Endothelial cell of umbilical vein (primary cell): ENCODE data around the gene FAM163A. TPM values are rescaled to one million over a fixed set of nuclear protein-coding genes. Genes with fewer than 3 reads are reported as not detected.

Experiments used
- BruUV-seq: library from RNA; stranded (reverse); fragments of 400-500 nt; replicated peaks from 2 replicates; lab custom pipeline; 2021; lab: Mats Ljungman, UMichigan
- CTCF ChIA-PET: fragments of 300-600, 350-600 bp; sonication (Branson Sonifier 250); formaldehyde crosslinking; loops from one replicate; lab custom pipeline; 2021; ENCODE audit warnings: antibody characterized with exemption, inconsistent platforms; lab: Charles Lee
- POLR2A ChIA-PET: fragments of 300-600, 350-600 bp; sonication (Branson Sonifier 250); formaldehyde crosslinking; loops from one replicate; lab custom pipeline; 2021; ENCODE audit warnings: antibody characterized with exemption, inconsistent platforms; lab: Charles Lee
- DNase-seq: peaks from one replicate; pipeline ENCODE4 v3.0.0-alpha.2; 2011; ENCODE audit warnings: low read depth, low spot score
- FAIRE-seq: peaks from 2 replicates; lab custom pipeline; 2011; peaks lifted over from hg19 to GRCh38; lab: Jason Lieb, UNC
- H2AFZ ChIP-seq: 2 replicates; pipeline ENCODE4 v1.6.0; 2012; ENCODE audit warnings: low read depth, low read length, control low read depth, inconsistent platforms
- H3K27ac ChIP-seq: 2 replicates; pipeline ENCODE4 v1.5.1; 2011; ENCODE audit warnings: low read depth, mild to moderate bottlenecking, control low read depth, low read length, moderate library complexity; ENCODE audit not compliant: insufficient read depth
- H3K27me3 ChIP-seq, 2 experiments: 2 replicates each; pipeline versions ENCODE4 v1.6.0 to v1.6.1; 2011; ENCODE audit warnings: low read length in 2 of 2, mixed read lengths in 1 of 2; ENCODE audit not compliant: control insufficient read depth in 2 of 2, insufficient read depth in 2 of 2
- H3K36me3 ChIP-seq, 2 experiments: 2 replicates in 1 of 2; 3 replicates in 1 of 2; pipeline ENCODE4 v1.5.1; 2011; ENCODE audit warnings: low read length in 2 of 2, mild to moderate bottlenecking in 1 of 2, moderate library complexity in 1 of 2; ENCODE audit not compliant: control insufficient read depth in 2 of 2, insufficient read depth in 2 of 2; ENCODE audit errors: extremely low read depth in 1 of 2
- H3K4me1 ChIP-seq: 3 replicates; pipeline ENCODE4 v1.5.1; 2011; ENCODE audit warnings: mild to moderate bottlenecking, low read length; ENCODE audit not compliant: control insufficient read depth, insufficient read depth; ENCODE audit errors: extremely low read depth
- H3K4me2 ChIP-seq: 2 replicates; pipeline ENCODE4 v1.6.1; 2011; ENCODE audit warnings: low read length, control low read depth, mixed read lengths; ENCODE audit not compliant: insufficient read depth
- H3K4me3 ChIP-seq, 3 experiments: fragments of 200-600 bp in 1 of 3; sonication (generic), shearing (Covaris generic) in 1 of 3; replicated peaks in 1 of 3; 2 replicates each; pipeline ENCODE4 v1.5.1; 2011 to 2016; ENCODE audit warnings: control low read depth in 3 of 3, low read length in 3 of 3, mild to moderate bottlenecking in 2 of 3, inconsistent platforms in 1 of 3, low read depth in 1 of 3, moderate library complexity in 1 of 3; ENCODE audit not compliant: insufficient read depth in 1 of 3
- H3K79me2 ChIP-seq: 2 replicates; pipeline ENCODE4 v1.6.0; 2012; ENCODE audit warnings: low read length, inconsistent platforms; ENCODE audit not compliant: control insufficient read depth, insufficient read depth
- H3K9ac ChIP-seq: replicated peaks from 2 replicates; pipeline ENCODE3; 2011; ENCODE audit warnings: low read length, control low read depth; ENCODE audit not compliant: insufficient read depth; ENCODE audit errors: extremely low read depth
- H3K9me1 ChIP-seq: replicated peaks from 3 replicates; pipeline ENCODE4 v1.6.0; 2011; ENCODE audit warnings: mild to moderate bottlenecking, low read length; ENCODE audit not compliant: control insufficient read depth, insufficient read depth; ENCODE audit errors: extremely low read depth
- H3K9me3 ChIP-seq: replicated peaks from 2 replicates; pipeline ENCODE4 v1.5.1; 2012; ENCODE audit warnings: low read length, inconsistent platforms; ENCODE audit not compliant: control insufficient read depth, insufficient read depth
- H4K20me1 ChIP-seq: replicated peaks from 2 replicates; pipeline ENCODE3; 2011; ENCODE audit warnings: mild to moderate bottlenecking, low read length; ENCODE audit not compliant: control insufficient read depth, insufficient read depth; ENCODE audit errors: extremely low read depth
- EZH2 ChIP-seq: IDR thresholded peaks from 2 replicates; pipeline ENCODE4 v1.6.1; 2012; ENCODE audit warnings: borderline replicate concordance, low read depth, mild to moderate bottlenecking, moderate library complexity, low read length, inconsistent platforms; ENCODE audit not compliant: severe bottlenecking
- FOS ChIP-seq: IDR thresholded peaks from 2 replicates; pipeline ENCODE4 v1.6.1; 2011; ENCODE audit warnings: mild to moderate bottlenecking, low read length, moderate library complexity, borderline replicate concordance; ENCODE audit not compliant: insufficient read depth
- GATA2 ChIP-seq: IDR thresholded peaks from 2 replicates; pipeline ENCODE4 v1.7.0; 2011; ENCODE audit warnings: low read depth, mild to moderate bottlenecking, moderate library complexity, mixed read lengths, low read length; ENCODE audit not compliant: insufficient read length, insufficient read depth
- JUN ChIP-seq: IDR thresholded peaks from 2 replicates; pipeline ENCODE4 v1.6.1; 2011; ENCODE audit warnings: borderline replicate concordance, low read depth; ENCODE audit not compliant: insufficient read length, insufficient read depth
- MYC ChIP-seq: IDR thresholded peaks from one replicate; pipeline ENCODE4 v1.6.1; 2011; ENCODE audit warnings: mild to moderate bottlenecking, low read depth, low read length
- POLR2A ChIP-seq: IDR thresholded peaks from 2 replicates; pipeline ENCODE4 v1.6.1; 2012; ENCODE audit warnings: low read depth, mild to moderate bottlenecking, control low read depth, low read length
- POLR2AphosphoS5 ChIP-seq: IDR thresholded peaks from 2 replicates; pipeline ENCODE4 v1.6.1; 2012; ENCODE audit warnings: low read depth, mild to moderate bottlenecking, control low read depth, low read length, moderate library complexity; ENCODE audit not compliant: insufficient read depth
- dilution Hi-C: fragments of 300-500 bp; cut with MboI; formaldehyde crosslinking; loops from one replicate; pipeline ENCODE4 v1.15.0; 2019; ENCODE audit warnings: low sequenced_read_pairs; ENCODE audit not compliant: extremely low pct_ligation_motif_present
- intact Hi-C: fragments of 100-400 bp; cut with micrococcal nuclease; formaldehyde crosslinking; loops from one replicate; pipeline ENCODE4 v1.10.0; 2022
- polyA plus RNA-seq, 4 experiments: library from polyadenylated mRNA; depleted of rRNA in 3 of 4; stranded (reverse) in 3 of 4; unstranded in 1 of 4; fragments of >200 nt; gene quantifications; 2 replicates each; pipeline versions ENCODE4 v1.2.1 to v1.2.3, GENCODE V29; 2011 to 2012; ENCODE audit warnings: missing spikeins in 1 of 4
- total RNA-seq: library from RNA; stranded (reverse); gene quantifications from 2 replicates; pipeline ENCODE4 v1.2.3, GENCODE V29; 2021
- TF ChIP-seq, protein P1 (sequence below): IDR thresholded peaks from 2 replicates; pipeline ENCODE4 v1.6.1; 2011; ENCODE audit not compliant: insufficient read depth, insufficient read length
- TF ChIP-seq, protein P2 (sequence below), 2 donors: IDR thresholded peaks; 1 replicate in 1 of 2; 2 replicates in 1 of 2; pipeline ENCODE4 v1.5.1; 2011; ENCODE audit warnings: low read length in 2 of 2, mild to moderate bottlenecking in 2 of 2, moderate library complexity in 2 of 2, control low read depth in 1 of 2, inconsistent platforms in 1 of 2, low read depth in 1 of 2; ENCODE audit not compliant: insufficient read depth in 1 of 2; ENCODE audit errors: extremely low read depth in 1 of 2

Gene FAM163A
- total and polyA plus RNA-seq, 2 donors (not counting 3 experiments of a cell fraction or from before 2014, with no cell fraction given): not detected

DNA sequence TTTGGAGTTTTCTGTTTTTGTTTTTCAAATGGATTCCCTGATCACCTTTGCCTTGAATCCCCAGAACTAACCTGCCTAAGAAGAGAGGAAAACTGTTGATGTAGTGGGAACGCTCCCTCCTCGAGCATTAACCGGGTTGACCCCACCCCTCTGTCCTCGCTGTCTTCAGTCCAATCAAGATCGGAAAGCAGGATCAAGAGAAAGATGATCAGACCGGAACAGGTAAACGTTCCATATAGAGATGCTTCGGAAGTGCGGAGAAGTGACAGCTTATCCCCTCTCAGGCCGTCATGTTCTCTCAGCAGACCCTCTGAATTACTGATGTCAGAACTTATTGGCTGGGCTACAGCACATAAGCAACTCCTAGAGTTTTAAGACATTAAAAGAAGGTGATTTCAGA, 800 bp upstream of the FAM163A start:
- H3K9me1 ChIP-seq: no peaks in the 10 kb centered on the region
- intact Hi-C loops (no loop called here), dilution Hi-C loops (no loop called here)
- DNase-seq (no peak), FAIRE-seq (no peak)
- no peak overlapping the region for H3K27ac ChIP-seq
- no peaks in the 10 kb centered on the region for H3K36me3 ChIP-seq
- no TSS peak for BruUV-seq
- H3K4me3 ChIP-seq: no peak overlapping the region
- H3K9ac ChIP-seq: no peak overlapping the region
- H4K20me1 ChIP-seq: no peaks in the 10 kb centered on the region
- TF ChIP-seq MYC (no peak), EZH2 (no peak), POLR2AphosphoS5 (no peak), POLR2A (no peak), FOS (no peak), GATA2 (no peak), JUN (no peak)
- TF ChIP-seq, protein P1, sequence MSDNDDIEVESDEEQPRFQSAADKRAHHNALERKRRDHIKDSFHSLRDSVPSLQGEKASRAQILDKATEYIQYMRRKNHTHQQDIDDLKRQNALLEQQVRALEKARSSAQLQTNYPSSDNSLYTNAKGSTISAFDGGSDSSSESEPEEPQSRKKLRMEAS: no peak
- TF ChIP-seq, protein P2, sequence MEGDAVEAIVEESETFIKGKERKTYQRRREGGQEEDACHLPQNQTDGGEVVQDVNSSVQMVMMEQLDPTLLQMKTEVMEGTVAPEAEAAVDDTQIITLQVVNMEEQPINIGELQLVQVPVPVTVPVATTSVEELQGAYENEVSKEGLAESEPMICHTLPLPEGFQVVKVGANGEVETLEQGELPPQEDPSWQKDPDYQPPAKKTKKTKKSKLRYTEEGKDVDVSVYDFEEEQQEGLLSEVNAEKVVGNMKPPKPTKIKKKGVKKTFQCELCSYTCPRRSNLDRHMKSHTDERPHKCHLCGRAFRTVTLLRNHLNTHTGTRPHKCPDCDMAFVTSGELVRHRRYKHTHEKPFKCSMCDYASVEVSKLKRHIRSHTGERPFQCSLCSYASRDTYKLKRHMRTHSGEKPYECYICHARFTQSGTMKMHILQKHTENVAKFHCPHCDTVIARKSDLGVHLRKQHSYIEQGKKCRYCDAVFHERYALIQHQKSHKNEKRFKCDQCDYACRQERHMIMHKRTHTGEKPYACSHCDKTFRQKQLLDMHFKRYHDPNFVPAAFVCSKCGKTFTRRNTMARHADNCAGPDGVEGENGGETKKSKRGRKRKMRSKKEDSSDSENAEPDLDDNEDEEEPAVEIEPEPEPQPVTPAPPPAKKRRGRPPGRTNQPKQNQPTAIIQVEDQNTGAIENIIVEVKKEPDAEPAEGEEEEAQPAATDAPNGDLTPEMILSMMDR (IDR thresholded peaks at IDR 0.05; ENCODE audit: extremely low read depth in 1 of 2, insufficient read depth in 1 of 2, low read depth in 1 of 2, low read length in 2 of 2): no peak
- H3K4me1 ChIP-seq: no peaks in the 10 kb centered on the region
- H3K27me3 ChIP-seq: peaks cover 51 to 86% of the 10 kb centered on the region in 2 experiments
- no peak overlapping the region for H3K4me2 ChIP-seq
- ChIA-PET CTCF (interaction anchor here (1.6 kb wide), 1 partner anchor 67 kb away, joined by 4 read pairs; no protein-coding TSS in a partner anchor), POLR2A (no interaction called here)
- H3K9me3 ChIP-seq: no peaks in the 10 kb centered on the region
- no peak overlapping the region for H2AFZ ChIP-seq
- H3K79me2 ChIP-seq: no peaks in the 10 kb centered on the region
